H9 (cell line): Measurements from ENCODE around the gene APLF. TPM values are rescaled to one million over a fixed set of nuclear protein-coding genes. Genes with fewer than 3 reads are reported as not detected.

Source experiments
- DNase-seq: peaks from one replicate; pipeline ENCODE4 v3.0.0-alpha.2; 2017
- H2AFZ ChIP-seq: one replicate; pipeline ENCODE4 v1.6.1; 2013; ENCODE audit warnings: mild to moderate bottlenecking, low read length, control low read depth, moderate library complexity
- H2AK5ac ChIP-seq: 2 replicates; pipeline ENCODE4 v1.6.1; 2013; ENCODE audit warnings: low read length, control low read depth, mixed read lengths; ENCODE audit not compliant: insufficient read length
- H2BK120ac ChIP-seq: one replicate; pipeline ENCODE4 v1.6.1; 2013; ENCODE audit warnings: low read depth, mild to moderate bottlenecking, low read length, control low read depth, inconsistent platforms; ENCODE audit not compliant: poor library complexity, severe bottlenecking
- H2BK12ac ChIP-seq: 2 replicates; pipeline ENCODE4 v1.6.1; 2013; ENCODE audit warnings: low read length, control low read depth, mixed read lengths, low read depth; ENCODE audit not compliant: insufficient read length
- H2BK15ac ChIP-seq: 2 replicates; pipeline ENCODE4 v1.6.1; 2013; ENCODE audit warnings: low read depth, low read length, control low read depth
- H2BK20ac ChIP-seq: one replicate; pipeline ENCODE4 v1.6.1; 2013; ENCODE audit warnings: low read depth, mild to moderate bottlenecking, low read length, control low read depth, inconsistent platforms; ENCODE audit not compliant: poor library complexity, severe bottlenecking
- H2BK5ac ChIP-seq: 2 replicates; pipeline ENCODE4 v1.6.1; 2013; ENCODE audit warnings: low read length, control low read depth, mixed read lengths; ENCODE audit not compliant: insufficient read length
- H3K14ac ChIP-seq: 2 replicates; pipeline ENCODE4 v1.6.1; 2013; ENCODE audit warnings: low read length, control low read depth; ENCODE audit not compliant: insufficient read depth
- H3K18ac ChIP-seq: 2 replicates; pipeline ENCODE4 v1.6.1; 2013; ENCODE audit warnings: low read depth, mild to moderate bottlenecking, mixed read lengths, low read length, control low read depth; ENCODE audit not compliant: insufficient read length
- H3K23ac ChIP-seq: 2 replicates; pipeline ENCODE4 v1.6.1; 2013; ENCODE audit warnings: low read length, control low read depth, mixed read lengths, low read depth; ENCODE audit not compliant: insufficient read length
- H3K23me2 ChIP-seq: 2 replicates; pipeline ENCODE4 v1.6.1; 2013; ENCODE audit warnings: low read depth, mild to moderate bottlenecking, mixed read lengths, low read length, control low read depth; ENCODE audit not compliant: insufficient read length, poor library complexity, severe bottlenecking
- H3K27ac ChIP-seq: 2 replicates; pipeline ENCODE4 v1.5.1; 2013; ENCODE audit warnings: low read length, control low read depth, mixed read lengths, low read depth; ENCODE audit not compliant: insufficient read length
- H3K27me3 ChIP-seq: 2 replicates; pipeline ENCODE4 v1.6.1; 2013; ENCODE audit warnings: low read length, control low read depth, inconsistent platforms; ENCODE audit not compliant: insufficient read depth
- H3K4ac ChIP-seq: 2 replicates; pipeline ENCODE4 v1.6.1; 2013; ENCODE audit warnings: low read depth, mild to moderate bottlenecking, control low read depth, inconsistent platforms, low read length, moderate library complexity
- H3K4me1 ChIP-seq: 2 replicates; pipeline ENCODE4 v1.6.1; 2013; ENCODE audit warnings: low read length, control low read depth, inconsistent platforms; ENCODE audit not compliant: insufficient read depth
- H3K4me2 ChIP-seq: 2 replicates; pipeline ENCODE4 v1.6.1; 2013; ENCODE audit warnings: low read length, control low read depth, mixed read lengths; ENCODE audit not compliant: insufficient read length, insufficient read depth
- H3K56ac ChIP-seq: 2 replicates; pipeline ENCODE4 v1.6.1; 2013; ENCODE audit warnings: low read depth, mild to moderate bottlenecking, mixed read lengths, low read length, control low read depth; ENCODE audit not compliant: insufficient read length
- H3K79me1 ChIP-seq: 2 replicates; pipeline ENCODE4 v1.6.1; 2013; ENCODE audit warnings: low read depth, mild to moderate bottlenecking, moderate library complexity, low read length, control low read depth, inconsistent platforms; ENCODE audit not compliant: insufficient read depth, poor library complexity, severe bottlenecking
- H3K79me2 ChIP-seq: 2 replicates; pipeline ENCODE4 v1.6.1; 2013; ENCODE audit warnings: low read length, control low read depth, inconsistent platforms; ENCODE audit not compliant: insufficient read depth
- H3K9ac ChIP-seq: 2 replicates; pipeline ENCODE4 v1.6.1; 2013; ENCODE audit warnings: low read length, control low read depth, mixed read lengths; ENCODE audit not compliant: insufficient read length; ENCODE audit errors: extremely low read depth
- H3K9me3 ChIP-seq: one replicate; pipeline ENCODE4 v1.6.1; 2013; ENCODE audit warnings: low read depth, low read length, inconsistent platforms; ENCODE audit not compliant: control insufficient read depth
- H3T11ph ChIP-seq: one replicate; pipeline ENCODE4 v1.6.1; 2013; ENCODE audit warnings: mild to moderate bottlenecking, low read length, control low read depth, inconsistent platforms
- H4K20me1 ChIP-seq: one replicate; pipeline ENCODE4 v1.6.1; 2013; ENCODE audit not compliant: control insufficient read depth, insufficient read length, insufficient read depth
- H4K5ac ChIP-seq: 2 replicates; pipeline ENCODE4 v1.6.1; 2013; ENCODE audit warnings: low read depth, mild to moderate bottlenecking, mixed read lengths, low read length, control low read depth; ENCODE audit not compliant: insufficient read length
- H4K8ac ChIP-seq: replicated peaks from 2 replicates; pipeline ENCODE4 v1.6.1; 2013; ENCODE audit warnings: low read length, control low read depth, mixed read lengths, low read depth; ENCODE audit not compliant: insufficient read length
- H4K91ac ChIP-seq: 2 replicates; pipeline ENCODE4 v1.6.1; 2013; ENCODE audit warnings: low read depth, mild to moderate bottlenecking, moderate library complexity, mixed read lengths, low read length, control low read depth; ENCODE audit not compliant: insufficient read length
- H3K27ac Mint-ChIP-seq, 3 experiments: 2 replicates in 2 of 3; 3 replicates in 1 of 3; pipeline ENCODE4 v1.8.0; 2020 to 2021; ENCODE audit warnings: mixed read lengths in 3 of 3, mild to moderate bottlenecking in 1 of 3, moderate library complexity in 1 of 3
- H3K27me3 Mint-ChIP-seq: 2 replicates; pipeline ENCODE4 v1.8.0; 2021; ENCODE audit warnings: low read depth, mild to moderate bottlenecking, moderate library complexity, mixed read lengths
- H3K36me3 Mint-ChIP-seq, 3 experiments: 2 replicates in 2 of 3; 3 replicates in 1 of 3; pipeline ENCODE4 v1.8.0; 2020 to 2021; ENCODE audit warnings: low read depth in 3 of 3, mixed read lengths in 3 of 3; ENCODE audit not compliant: insufficient read depth in 1 of 3
- H3K4me1 Mint-ChIP-seq, 2 experiments: 2 replicates each; pipeline ENCODE4 v1.8.0; 2020; ENCODE audit warnings: mixed read lengths in 2 of 2
- H3K4me3 Mint-ChIP-seq, 2 experiments: 2 replicates in 1 of 2; 3 replicates in 1 of 2; pipeline ENCODE4 v1.8.0; 2020 to 2021; ENCODE audit warnings: mild to moderate bottlenecking in 2 of 2, mixed read lengths in 2 of 2, moderate library complexity in 1 of 2
- H3K9me3 Mint-ChIP-seq, 2 experiments: 2 replicates in 1 of 2; 3 replicates in 1 of 2; pipeline ENCODE4 v1.8.0; 2020; ENCODE audit warnings: mild to moderate bottlenecking in 2 of 2, mixed read lengths in 2 of 2, moderate library complexity in 1 of 2
- WGBS: extraction: QIAGEN DNeasy Blood & Tissue Kit; methylation state at CpG from one replicate; pipeline ENCODE4 v1.1.7; 2013; ENCODE audit warnings: missing lambda C conversion rate, low lambda C conversion rate, mixed read lengths; ENCODE audit not compliant: insufficient read length; ENCODE audit errors: extremely low coverage; 5-methylcytosine and 5-hydroxymethylcytosine counted together
- total RNA-seq: library from RNA; stranded (reverse); gene quantifications from 2 replicates; pipeline ENCODE4 v1.2.1, GENCODE V29; 2021
- TF ChIP-seq, protein P1 (sequence below): fragments of 200-600 bp; sonication (generic); conservative IDR thresholded peaks from 3 replicates; pipeline ENCODE4 v1.8.0; 2021; ENCODE audit warnings: antibody characterized with exemption, mild to moderate bottlenecking

The APLF gene
- total RNA-seq, 1 experiment from 2014 or later: 3.7 TPM

DNA sequence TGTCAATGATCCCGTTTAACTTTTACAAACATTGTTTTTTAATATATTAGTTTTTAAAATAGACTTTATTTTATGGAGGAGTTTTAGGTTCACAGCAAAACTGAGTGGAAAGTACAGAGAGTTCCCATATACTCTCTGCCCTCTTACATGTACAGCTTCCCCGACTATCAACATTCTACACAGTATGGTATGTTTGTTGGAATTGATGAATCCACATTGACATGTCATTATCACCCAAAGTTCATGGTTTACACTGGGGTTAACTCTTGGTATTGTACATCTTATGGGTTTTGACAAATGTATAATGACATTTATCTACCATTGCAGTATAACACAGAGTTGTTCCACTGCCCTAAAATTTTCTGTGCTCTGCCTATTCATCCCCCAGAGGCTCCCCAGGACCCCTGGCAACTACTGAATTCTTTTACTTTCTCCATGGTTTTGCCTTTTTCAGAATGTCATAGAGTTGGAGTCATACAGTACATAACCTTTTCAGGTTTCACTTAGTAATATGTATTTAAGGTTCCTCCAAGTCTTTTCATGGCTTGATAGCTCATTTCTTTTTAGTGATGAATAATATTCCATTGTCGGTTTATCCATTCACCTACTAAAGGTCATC, 5.5 kb downstream of the APLF start:
- Histone ChIP-seq H3K27me3 (no peaks in the 10 kb centered on the region), H2AFZ (no peak overlapping the region), H4K91ac (no peak overlapping the region), H3K79me1 (no peaks in the 10 kb centered on the region), H2AK5ac (no peak overlapping the region), H3K23me2 (peaks cover 1% of the 10 kb centered on the region), H3K27ac (no peak overlapping the region), H3K18ac (no peak overlapping the region), H2BK12ac (no peak overlapping the region), H3K9ac (no peak overlapping the region), H3K4me2 (no peak overlapping the region), H3K4ac (no peak overlapping the region), H3K56ac (no peak overlapping the region), H2BK120ac (no peak overlapping the region), H3K9me3 (no peaks in the 10 kb centered on the region), H3K14ac (no peak overlapping the region), H4K5ac (no peak overlapping the region), H2BK15ac (no peak overlapping the region), H2BK5ac (no peak overlapping the region), H4K20me1 (no peaks in the 10 kb centered on the region), H3K4me1 (no peaks in the 10 kb centered on the region; the same call in 1 of the 2 replicates), H4K8ac (no peak overlapping the region), H2BK20ac (no peak overlapping the region), H3K23ac (no peak overlapping the region), H3K79me2 (no peaks in the 10 kb centered on the region), H3T11ph (no peak overlapping the region)
- WGBS: no CpG with 5 or more reads among the region's 3 CpGs
- Mint-ChIP-seq H3K9me3 (no peaks in the 10 kb centered on the region), H3K4me3 (no peak overlapping the region), H3K4me1 (peaks cover 5 to 17% of the 10 kb centered on the region in 2 experiments), H3K36me3 (no peaks in the 10 kb centered on the region), H3K27me3 (no peaks in the 10 kb centered on the region), H3K27ac (no peak overlapping the region)
- no peak for DNase-seq
- TF ChIP-seq, protein P1, sequence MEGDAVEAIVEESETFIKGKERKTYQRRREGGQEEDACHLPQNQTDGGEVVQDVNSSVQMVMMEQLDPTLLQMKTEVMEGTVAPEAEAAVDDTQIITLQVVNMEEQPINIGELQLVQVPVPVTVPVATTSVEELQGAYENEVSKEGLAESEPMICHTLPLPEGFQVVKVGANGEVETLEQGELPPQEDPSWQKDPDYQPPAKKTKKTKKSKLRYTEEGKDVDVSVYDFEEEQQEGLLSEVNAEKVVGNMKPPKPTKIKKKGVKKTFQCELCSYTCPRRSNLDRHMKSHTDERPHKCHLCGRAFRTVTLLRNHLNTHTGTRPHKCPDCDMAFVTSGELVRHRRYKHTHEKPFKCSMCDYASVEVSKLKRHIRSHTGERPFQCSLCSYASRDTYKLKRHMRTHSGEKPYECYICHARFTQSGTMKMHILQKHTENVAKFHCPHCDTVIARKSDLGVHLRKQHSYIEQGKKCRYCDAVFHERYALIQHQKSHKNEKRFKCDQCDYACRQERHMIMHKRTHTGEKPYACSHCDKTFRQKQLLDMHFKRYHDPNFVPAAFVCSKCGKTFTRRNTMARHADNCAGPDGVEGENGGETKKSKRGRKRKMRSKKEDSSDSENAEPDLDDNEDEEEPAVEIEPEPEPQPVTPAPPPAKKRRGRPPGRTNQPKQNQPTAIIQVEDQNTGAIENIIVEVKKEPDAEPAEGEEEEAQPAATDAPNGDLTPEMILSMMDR: no peak
